Ecto neural progenitor cell (in vitro differentiated cells): ENCODE data around the gene HOXA6.

ENCODE experiments used
- DNase-seq: peaks from one replicate; pipeline ENCODE4 v3.0.0-alpha.2; 2018; ENCODE audit warnings: low spot score

HOXA6 gene

GRCh38 chr7:27161214-27161720, 13.7 kb upstream of the HOXA6 start:
- no peak for DNase-seq

- peak; percentile 94 for DNase-seq
Observed at GRCh38 chr7:27160546-27161213, 13.1 kb upstream of the HOXA6 start.

- no peak for DNase-seq
Observed at GRCh38 chr7:27160145-27160545, 12.6 kb upstream of the HOXA6 start.

GRCh38 chr7:27159266-27160144, 11.9 kb upstream of the HOXA6 start:
- no peak for DNase-seq

GRCh38 chr7:27158436-27159265, 11.1 kb upstream of the HOXA6 start:
- no peak for DNase-seq

- DNase-seq: no peak
Observed at GRCh38 chr7:27157702-27158431, 10.3 kb upstream of the HOXA6 start.

GRCh38 chr7:27156916-27157701, 9.5 kb upstream of the HOXA6 start:
- peak; percentile 52 for DNase-seq

DNA sequence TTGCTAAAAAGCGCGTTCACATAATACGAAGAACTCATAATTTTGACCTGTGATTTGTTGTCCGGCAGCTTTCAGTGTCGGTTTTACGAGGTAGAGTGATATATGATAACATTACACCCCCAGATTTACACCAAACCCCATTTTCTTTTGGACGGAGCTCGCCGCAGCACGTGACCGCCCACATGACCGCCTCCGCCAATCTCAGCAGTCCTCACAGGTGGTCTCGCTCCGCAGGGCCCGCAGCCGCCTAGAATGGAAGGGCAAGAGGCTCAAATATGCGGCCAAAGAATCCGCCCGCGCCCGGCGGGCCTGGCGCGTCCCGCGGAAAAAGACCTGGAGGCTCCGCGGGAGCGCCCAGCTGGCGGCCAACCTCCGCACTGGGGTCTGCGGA, 8.9 kb upstream of the HOXA6 start, which contains the start of gene HOXA7:
TSS of gene HOXA7 (minus strand) at position 168 of the 391 bp plus-strand sequence. CDS start at position 38, 130 bp downstream.
- peak; percentile 72 for DNase-seq

GRCh38 chr7:27155816-27156507, 8.4 kb upstream of the HOXA6 start:
- peak; percentile 54 for DNase-seq

DNA sequence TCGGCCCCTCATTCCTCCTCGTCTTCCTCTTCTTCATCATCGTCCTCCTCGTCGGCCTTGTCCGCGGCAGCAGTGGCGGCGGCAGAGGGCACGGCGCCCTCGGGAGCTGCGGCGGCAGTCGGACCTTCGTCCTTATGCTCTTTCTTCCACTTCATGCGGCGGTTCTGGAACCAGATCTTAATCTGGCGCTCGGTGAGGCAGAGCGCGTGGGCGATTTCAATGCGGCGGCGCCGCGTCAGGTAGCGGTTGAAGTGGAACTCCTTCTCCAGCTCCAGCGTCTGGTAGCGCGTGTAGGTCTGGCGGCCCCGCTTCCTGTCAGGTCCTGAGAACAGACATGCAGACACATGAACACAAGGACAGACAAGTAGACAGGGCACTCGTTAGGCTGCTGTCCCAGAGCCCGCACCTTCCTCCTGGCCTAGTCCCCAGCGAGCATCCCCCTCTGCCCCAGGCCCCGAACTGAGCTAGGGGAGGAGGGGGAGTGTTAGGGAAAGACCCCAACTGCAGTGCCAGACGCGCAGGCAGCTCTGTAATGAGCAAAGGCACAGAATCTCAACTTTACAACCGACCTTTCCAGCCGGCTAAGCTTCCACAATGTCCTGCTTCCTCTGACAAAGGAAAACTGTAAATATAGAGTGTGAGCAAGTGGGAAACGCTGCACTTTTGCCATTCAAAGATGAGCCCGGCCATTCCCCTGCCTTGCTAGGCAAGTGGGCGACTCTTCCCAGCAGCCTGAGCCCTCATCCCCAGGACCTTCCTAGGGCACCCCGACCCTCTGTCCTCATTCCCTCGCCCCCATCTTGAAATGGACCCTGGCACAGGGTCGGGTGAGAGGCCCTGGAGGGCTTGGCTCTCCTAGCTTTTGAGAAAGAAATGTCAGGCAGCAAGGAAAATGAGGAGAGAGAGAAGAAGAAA, 7.6 kb upstream of the HOXA6 start:
- peak; percentile 51 for DNase-seq

GRCh38 chr7:27154369-27154768, 6.8 kb upstream of the HOXA6 start:
- peak; percentile 44 for DNase-seq

- no peak for DNase-seq
Observed at GRCh38 chr7:27153526-27153925, 6.0 kb upstream of the HOXA6 start.

- peak; percentile 44 for DNase-seq
Observed at GRCh38 chr7:27152816-27153442, 5.4 kb upstream of the HOXA6 start.

DNA sequence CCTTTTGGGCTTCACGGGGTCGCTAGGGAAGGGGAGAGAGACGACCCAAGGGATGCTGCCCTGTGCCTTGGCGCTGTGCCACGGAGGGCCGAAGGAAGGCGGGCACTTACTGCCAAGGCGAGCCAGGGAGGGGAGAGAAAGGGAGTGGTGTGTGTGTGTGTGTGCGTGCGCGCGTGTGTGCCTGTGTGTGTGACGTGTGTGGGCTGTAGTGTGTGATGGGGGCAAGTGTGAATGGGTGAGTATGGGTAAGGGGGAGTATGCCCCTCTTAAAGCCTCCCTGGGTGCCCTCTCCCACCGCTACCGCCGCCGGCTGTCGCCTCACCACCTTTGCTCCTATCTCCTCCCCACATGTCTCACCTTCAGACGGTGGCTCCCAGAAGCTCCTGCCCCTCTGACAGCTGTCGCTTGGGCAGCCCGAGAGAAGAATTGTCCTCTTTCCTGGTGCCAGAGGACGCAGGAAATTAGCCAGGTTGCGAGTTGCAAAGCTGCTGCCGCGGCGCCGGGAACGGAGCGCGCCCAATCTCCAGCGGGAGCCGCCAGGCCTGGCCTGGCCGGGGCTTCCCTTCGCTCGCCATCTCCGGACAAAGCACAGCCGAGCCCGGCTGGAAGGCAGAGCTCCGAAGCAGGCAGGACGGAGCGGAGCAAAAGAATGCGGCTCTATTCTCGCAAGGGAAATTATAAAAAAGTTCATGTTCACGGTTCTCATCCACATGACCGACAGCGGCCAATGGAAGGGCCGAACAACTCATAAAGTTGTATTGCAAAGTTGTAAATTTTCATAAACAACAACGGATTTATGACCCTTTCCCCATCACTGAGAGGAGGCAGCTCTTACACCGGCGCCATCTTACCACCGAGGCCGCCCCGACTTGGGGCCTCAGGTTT, 4.6 kb upstream of the HOXA6 start, which contains the start of gene HOXA3:
TSS of gene HOXA3 (minus strand) at position 653 of the 885 bp plus-strand sequence. CDS start 41,943 bp downstream, outside the sequence.
- DNase-seq: peak; percentile 45

GRCh38 chr7:27151341-27151930, 3.9 kb upstream of the HOXA6 start:
- DNase-seq: peak; percentile 23

GRCh38 chr7:27150568-27151340, 3.2 kb upstream of the HOXA6 start:
- DNase-seq: peak; percentile 86
